Measurements from ENCODE around the gene PRR27.

Gene PRR27

GRCh38 chr4:70187216-70187615 lies 33.2 kb downstream of the PRR27 start (continued):
- TF ChIP-seq TSHZ2 (CRISPR knock-in tag; IDR thresholded peaks at IDR 0.05) (no peak), POU6F1 (CRISPR knock-in tag; IDR thresholded peaks at IDR 0.05; ENCODE audit: borderline replicate concordance, low read depth) (no peak)

GRCh38 chr4:70190579-70190978 lies 36.5 kb downstream of the PRR27 start:
- TF ChIP-seq ZNF565 (CRISPR knock-in tag; conservative IDR thresholded peaks at IDR 0.05; ENCODE audit: low read depth), result no peak
- TF ChIP-seq CSDC2 (CRISPR knock-in tag; IDR thresholded peaks at IDR 0.05), result no peak
- TF ChIP-seq TSHZ2 (CRISPR knock-in tag; IDR thresholded peaks at IDR 0.05), result no peak
- TF ChIP-seq ESRRG (CRISPR knock-in tag; IDR thresholded peaks at IDR 0.05), result no peak
- no peak for TF ChIP-seq ARNTL (CRISPR knock-in tag; IDR thresholded peaks at IDR 0.05; ENCODE audit: borderline replicate concordance, low read depth)
- no peak for TF ChIP-seq ZFP3 (CRISPR knock-in tag; IDR thresholded peaks at IDR 0.05)
- TF ChIP-seq ISL1 (CRISPR knock-in tag; IDR thresholded peaks at IDR 0.05), result no peak
- TF ChIP-seq ZNF8 (CRISPR knock-in tag; IDR thresholded peaks at IDR 0.05), result no peak
- no peak for TF ChIP-seq TOX (CRISPR knock-in tag; IDR thresholded peaks at IDR 0.05; ENCODE audit: borderline replicate concordance)
- TF ChIP-seq PPARA (CRISPR knock-in tag; IDR thresholded peaks at IDR 0.05; ENCODE audit: borderline replicate concordance), result no peak
- no peak for TF ChIP-seq POU6F1 (CRISPR knock-in tag; IDR thresholded peaks at IDR 0.05; ENCODE audit: borderline replicate concordance, low read depth)
- no peak for ATAC-seq

- TF ChIP-seq POU6F1 (CRISPR knock-in tag; IDR thresholded peaks at IDR 0.05; ENCODE audit: borderline replicate concordance, low read depth), result no peak
- TF ChIP-seq ZFP30 (CRISPR knock-in tag; IDR thresholded peaks at IDR 0.05), result no peak
- no peak for TF ChIP-seq ZNF565 (CRISPR knock-in tag; conservative IDR thresholded peaks at IDR 0.05; ENCODE audit: low read depth)
- no peak for TF ChIP-seq ZNF70 (CRISPR knock-in tag; IDR thresholded peaks at IDR 0.05)
- TF ChIP-seq ZNF8 (CRISPR knock-in tag; IDR thresholded peaks at IDR 0.05), result no peak
- no peak for TF ChIP-seq PATZ1 (CRISPR knock-in tag; IDR thresholded peaks at IDR 0.05; ENCODE audit: borderline replicate concordance)
- TF ChIP-seq ISL1 (CRISPR knock-in tag; IDR thresholded peaks at IDR 0.05), result no peak
- no peak for TF ChIP-seq OSR1 (CRISPR knock-in tag; IDR thresholded peaks at IDR 0.05)
- TF ChIP-seq TCF4 (CRISPR knock-in tag; IDR thresholded peaks at IDR 0.05; ENCODE audit: borderline replicate concordance), result no peak
- TF ChIP-seq ZFP3 (CRISPR knock-in tag; IDR thresholded peaks at IDR 0.05), result no peak
- no peak for TF ChIP-seq PPARA (CRISPR knock-in tag; IDR thresholded peaks at IDR 0.05; ENCODE audit: borderline replicate concordance)
- no peak for ATAC-seq
Measured at GRCh38 chr4:70191647-70192046, 37.6 kb downstream of the PRR27 start.

Measured in SK-N-SH treated with all-trans-retinoic acid at 6 μM for 48 hours (cell line).